Fibroblast of the conjunctiva (primary cell): ENCODE results near the gene ZP2.
"Not testable (repeated sequence)": the region's sequence is repeated elsewhere in the genome, so short reads cannot be mapped to it uniquely, and the experiment has no call there.

Experiments used
- DNase-seq: peaks from one replicate; pipeline ENCODE4 v3.0.0-alpha.2; 2010; ENCODE audit warnings: low read depth

Gene ZP2

GRCh38 chr16:21170116-21170515 lies 41.3 kb downstream of the ZP2 start:
- DNase-seq, result not testable (repeated sequence)

- no peak for DNase-seq
These were observed 42.0 kb downstream of the ZP2 start for GRCh38 chr16:21169249-21169981.

GRCh38 chr16:21167929-21168602 lies 43.3 kb downstream of the ZP2 start:
- no peak for DNase-seq

GRCh38 chr16:21167360-21167759 lies 44.0 kb downstream of the ZP2 start:
- no peak for DNase-seq

- DNase-seq, result no peak
These were observed 44.8 kb downstream of the ZP2 start for GRCh38 chr16:21166561-21166961.

GRCh38 chr16:21164521-21165168 lies 46.7 kb downstream of the ZP2 start:
- DNase-seq, result no peak

GRCh38 chr16:21163576-21163975 lies 47.8 kb downstream of the ZP2 start:
- DNase-seq, result no peak

- peak; percentile 75 for DNase-seq
These were observed 48.7 kb downstream of the ZP2 start for GRCh38 chr16:21162661-21163151.

- no peak for DNase-seq
These were observed 50.2 kb downstream of the ZP2 start for GRCh38 chr16:21161211-21161610.

GRCh38 chr16:21160276-21160675 lies 51.1 kb downstream of the ZP2 start:
- DNase-seq, result no peak

- DNase-seq, result no peak
These were observed 52.0 kb downstream of the ZP2 start for GRCh38 chr16:21159281-21159951.

- DNase-seq, result no peak
These were observed 52.9 kb downstream of the ZP2 start, which contains the start of gene LDAF1 for GRCh38 chr16:21158208-21159110. TSS of gene LDAF1 (plus strand) at chr16:21158674. CDS start at chr16:21161183, 2,509 bp downstream.

- DNase-seq, result no peak
These were observed 53.7 kb downstream of the ZP2 start for GRCh38 chr16:21157632-21158031.

GRCh38 chr16:21156767-21157467 lies 54.5 kb downstream of the ZP2 start:
- peak; percentile 62 for DNase-seq

GRCh38 chr16:21156011-21156410 lies 55.4 kb downstream of the ZP2 start:
- DNase-seq, result not testable (repeated sequence)

- DNase-seq, result not testable (repeated sequence)
These were observed 58.1 kb downstream of the ZP2 start for GRCh38 chr16:21153124-21153729.

- DNase-seq, result not testable (repeated sequence)
These were observed 59.0 kb downstream of the ZP2 start for GRCh38 chr16:21152160-21153030.

GRCh38 chr16:21150375-21151001 lies 60.9 kb downstream of the ZP2 start, which contains the start of gene DNAH3:
TSS of gene DNAH3 (minus strand) at chr16:21150846. CDS start at chr16:21150319, 527 bp downstream.
- no peak for DNase-seq
